Bronchial epithelial cell (primary cell): Measurements from ENCODE around the gene SLC16A11. TPM values are rescaled to one million over a fixed set of nuclear protein-coding genes. Genes with fewer than 3 reads are reported as not detected.

Source experiments
- DNase-seq: peaks from one replicate; pipeline ENCODE4 v3.0.0-alpha.2; 2010; ENCODE audit warnings: low read depth
- FAIRE-seq: peaks from 2 replicates; lab custom pipeline; 2011; peaks lifted over from hg19 to GRCh38; lab: Jason Lieb, UNC
- H3K27me3 ChIP-seq: 2 replicates; pipeline ENCODE4 v1.5.1; 2011; ENCODE audit warnings: low read length; ENCODE audit not compliant: control insufficient read depth, insufficient read depth
- H3K36me3 ChIP-seq: 2 replicates; pipeline ENCODE4 v1.5.1; 2011; ENCODE audit warnings: low read length; ENCODE audit not compliant: control insufficient read depth, insufficient read depth
- H3K4me3 ChIP-seq: 2 replicates; pipeline ENCODE4 v1.5.1; 2011; ENCODE audit warnings: mild to moderate bottlenecking, low read depth, low read length, control low read depth
- CTCF ChIP-seq: IDR thresholded peaks from 2 replicates; pipeline ENCODE4 v1.5.1; 2011; ENCODE audit warnings: mild to moderate bottlenecking, moderate library complexity, low read length, control low read depth, inconsistent platforms; ENCODE audit not compliant: insufficient read depth, severe bottlenecking
- total RNA-seq: library from RNA; depleted of rRNA; stranded (reverse); fragments of >200 nt; gene quantifications from 2 replicates; pipeline ENCODE4 v1.2.1, GENCODE V29; 2014

SLC16A11 gene
- total RNA-seq, 1 donor from 2014 or later, result not detected

- Histone ChIP-seq H3K27me3 (peaks cover 5% of the 10 kb centered on the region), H3K36me3 (peaks cover 3% of the 10 kb centered on the region), H3K4me3 (peak overlapping the region; percentile 31)
- no peak for TF ChIP-seq CTCF
- DNase-seq (no peak), FAIRE-seq (no peak)
These were observed 23.9 kb downstream of the SLC16A11 start for GRCh38 chr17:7019839-7020519.

GRCh38 chr17:7019367-7019766, 24.5 kb downstream of the SLC16A11 start:
- H3K36me3 ChIP-seq, result peaks cover 3% of the 10 kb centered on the region
- peaks cover 5% of the 10 kb centered on the region for H3K27me3 ChIP-seq
- FAIRE-seq, result no peak
- no peak for DNase-seq
- no peak for TF ChIP-seq CTCF
- no peak overlapping the region for H3K4me3 ChIP-seq

GRCh38 chr17:7018331-7018964, 25.4 kb downstream of the SLC16A11 start:
- TF ChIP-seq CTCF, result no peak
- FAIRE-seq (no peak), DNase-seq (no peak)
- no peak overlapping the region for H3K4me3 ChIP-seq
- peaks cover 5% of the 10 kb centered on the region for H3K27me3 ChIP-seq
- peaks cover 4% of the 10 kb centered on the region for H3K36me3 ChIP-seq

- TF ChIP-seq CTCF, result no peak
- peaks cover 3% of the 10 kb centered on the region for H3K27me3 ChIP-seq
- H3K4me3 ChIP-seq, result no peak overlapping the region
- DNase-seq (no peak), FAIRE-seq (no peak)
- H3K36me3 ChIP-seq, result peaks cover 4% of the 10 kb centered on the region
These were observed 26.1 kb downstream of the SLC16A11 start for GRCh38 chr17:7017827-7018200.

- Histone ChIP-seq H3K4me3 (no peak overlapping the region), H3K36me3 (peaks cover 4% of the 10 kb centered on the region), H3K27me3 (no peaks in the 10 kb centered on the region)
- no peak for DNase-seq
- FAIRE-seq, result no peak
- no peak for TF ChIP-seq CTCF
These were observed 26.7 kb downstream of the SLC16A11 start for GRCh38 chr17:7016886-7017826.
